Heart left ventricle (tissue), 16 donors: Measurements from ENCODE around the gene FMNL1. TPM values are rescaled to one million over a fixed set of nuclear protein-coding genes. Genes with fewer than 3 reads are reported as not detected.

Source experiments
- ATAC-seq, 4 donors: fragments of 200-7000 bp; cut with Tn5 transposase; one replicate each; pipeline ENCODE4 v1.9.1; 2020 to 2022; ENCODE audit warnings: moderate library complexity in 4 of 4, mild to moderate bottlenecking in 3 of 4, moderate number of reproducible peaks in 1 of 4
- DNase-seq, 5 donors: peaks; one replicate each; pipeline ENCODE4 v3.0.0-alpha.2; 2020
- H3K27ac ChIP-seq, 12 donors: fragments of 200-600 bp; sonication (generic) in 4 of 12; one replicate each; pipeline versions ENCODE4 v1.5.0 to v1.8.0; 2016 to 2022; ENCODE audit warnings: mild to moderate bottlenecking in 2 of 12
- H3K27me3 ChIP-seq, 9 donors: fragments of 200-600 bp; sonication (generic) in 2 of 9; one replicate each; pipeline versions ENCODE4 v1.5.1 to v1.8.0; 2016 to 2022; ENCODE audit warnings: mild to moderate bottlenecking in 3 of 9
- H3K36me3 ChIP-seq, 9 donors: fragments of 200-600 bp; sonication (generic) in 2 of 9; one replicate each; pipeline versions ENCODE4 v1.5.0 to v1.8.0; 2018 to 2022; ENCODE audit warnings: mild to moderate bottlenecking in 2 of 9
- H3K4me1 ChIP-seq, 12 donors: fragments of 200-600 bp; sonication (generic) in 4 of 12; one replicate each; pipeline versions ENCODE4 v1.5.0 to v1.8.0; 2016 to 2022; ENCODE audit warnings: mild to moderate bottlenecking in 3 of 12
- H3K4me3 ChIP-seq, 12 donors: fragments of 200-600 bp; sonication (generic) in 4 of 12; one replicate each; pipeline versions ENCODE4 v1.5.0 to v1.8.0; 2017 to 2022; ENCODE audit warnings: mild to moderate bottlenecking in 9 of 12, moderate library complexity in 4 of 12
- H3K9me3 ChIP-seq, 12 donors: fragments of 200-600 bp; sonication (generic) in 4 of 12; one replicate each; pipeline versions ENCODE4 v1.5.0 to v1.8.0; 2016 to 2022; ENCODE audit warnings: mild to moderate bottlenecking in 1 of 12
- POLR2A ChIP-seq, 2 donors: fragments of 450-650 bp; IDR thresholded peaks; one replicate each; pipeline ENCODE4 v1.6.1; 2017; ENCODE audit warnings: antibody characterized with exemption in 2 of 2, mild to moderate bottlenecking in 2 of 2, moderate library complexity in 2 of 2
- WGBS, 4 donors: extraction: QIAGEN DNeasy Blood & Tissue Kit in 2 of 4; methylation state at CpG; one replicate each; pipeline versions ENCODE4 v1.1.5 to v1.1.7; 2013 to 2018; 5-methylcytosine and 5-hydroxymethylcytosine counted together
- intact Hi-C, 10 donors: fragments of 100-400 bp; cut with DNase I; formaldehyde crosslinking; loops; one replicate each; pipeline versions ENCODE4 v1.11.1 to v1.14.2; 2022
- polyA plus RNA-seq, 2 donors: library from polyadenylated mRNA; stranded (reverse); fragments of 200-250 nt; gene quantifications; one replicate each; pipeline ENCODE4 v1.2.3, GENCODE V29; 2013
- total RNA-seq, 9 donors: library from RNA; depleted of rRNA in 2 of 9; stranded (reverse); fragments of >200 nt in 2 of 9; fragmentation: NEBNext Ultra II Directional in 3 of 9; extraction: Animal tissue kit (Norgen Biotek cat#: 25700) in 3 of 9; gene quantifications; one replicate each; pipeline versions ENCODE4 v1.1.0 to v1.2.4, GENCODE V29; 2016 to 2023
- TF ChIP-seq, protein P1 (sequence below), 12 donors: fragments of 200-600 bp; sonication (generic) in 4 of 12; IDR thresholded peaks; one replicate each; pipeline versions ENCODE4 v1.5.0 to v1.8.0; 2018 to 2022; ENCODE audit warnings: antibody characterized with exemption in 12 of 12, mild to moderate bottlenecking in 5 of 12
- donor health status: ischemic (EF 13 %, LVEDD 7.1; RV severe dilation, severe dysfunction).
- donor health status: healthy with polysubstance abuse.
- donor health status: DM: no; HTN: yes; CAD: no.
- donor health status: DM: no; HTN: no; CAD: no.
- donor health status: ischemic (EF 25% LVEDD 6.9; RV normal size, moderate dysfunction).
- donor health status: ischemic (EF 25% LVEDD 5.7; RV mildly dilated, moderate dysfunction).
- donor health status: healthy.
- donor health status: DM: yes; HTN: yes; CAD: no.
- donor health status: ischemic (EF 35%, LVEDD 5.7; RV mildly dilated, moderate dysfunction).
- donor health status: nonischemic (EF 11% LVEDD 7.7; RV severe dilation, severe dysfunction).
- donor health status: DM: yes; HTN: yes; CAD: no.
- donor health status: PGD.
- donor health status: ischemic (EF 29% LVEDD 5.4; RV normal size, mild dysfunction).
- donor health status: nonischemic (EF 23%, LVEDD 6.1; RV moderate dilation, normal function).

FMNL1 gene
- total and polyA plus RNA-seq, 11 donors = 5.4 to 52.8 (median 8.7) TPM

DNA sequence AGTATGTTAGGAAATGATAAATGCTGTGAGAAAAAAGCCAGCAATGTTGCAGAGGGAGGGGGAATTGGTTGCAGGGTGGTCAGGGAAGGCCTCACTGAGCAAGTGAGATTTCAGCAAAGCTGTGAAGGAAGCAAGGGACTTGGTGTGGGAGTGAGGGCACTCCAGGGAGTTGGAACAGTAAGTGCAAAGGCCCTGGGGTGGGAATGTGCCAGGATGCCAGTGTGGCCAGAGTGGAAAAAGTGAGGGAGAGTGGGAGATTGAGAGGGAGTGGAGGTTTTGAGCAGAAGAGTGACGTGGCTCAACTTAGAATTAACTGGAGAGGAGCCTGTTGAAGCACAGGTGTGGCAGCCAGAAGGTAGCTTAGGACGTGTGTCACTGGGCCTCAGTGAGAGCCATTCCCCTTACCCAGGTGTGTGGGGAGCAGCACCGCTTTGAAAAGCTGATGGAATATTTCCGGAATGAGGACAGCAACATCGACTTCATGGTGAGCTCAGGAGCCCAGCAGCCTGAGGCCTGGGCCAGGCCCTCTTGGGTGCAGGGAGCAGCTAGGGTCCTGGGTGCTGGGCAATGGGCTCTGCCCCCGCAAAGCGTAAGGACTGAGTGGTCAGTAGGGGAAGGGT lies 16.6 kb downstream of the FMNL1 start:
- Histone ChIP-seq H3K4me3 (no peak overlapping the region), H3K27ac (no peak overlapping the region), H3K27me3 (no peaks in the 10 kb centered on the region), H3K9me3 (no peaks in the 10 kb centered on the region), H3K4me1 (peaks cover 0 to 15% (median 2%) of the 10 kb centered on the region in 12 donors), H3K36me3 (peaks cover 0 to 92% (median 3%) of the 10 kb centered on the region in 9 donors)
- intact Hi-C loops = no loop called here
- ATAC-seq (no peak), DNase-seq (peak in 1 of 5 donors; percentile 37)
- 89 to 98% (median 94%) methylated on average over 7 of the region's 7 CpGs for WGBS, 4 donors
- no peak for TF ChIP-seq POLR2A (IDR thresholded peaks at IDR 0.05)
- TF ChIP-seq, protein P1, sequence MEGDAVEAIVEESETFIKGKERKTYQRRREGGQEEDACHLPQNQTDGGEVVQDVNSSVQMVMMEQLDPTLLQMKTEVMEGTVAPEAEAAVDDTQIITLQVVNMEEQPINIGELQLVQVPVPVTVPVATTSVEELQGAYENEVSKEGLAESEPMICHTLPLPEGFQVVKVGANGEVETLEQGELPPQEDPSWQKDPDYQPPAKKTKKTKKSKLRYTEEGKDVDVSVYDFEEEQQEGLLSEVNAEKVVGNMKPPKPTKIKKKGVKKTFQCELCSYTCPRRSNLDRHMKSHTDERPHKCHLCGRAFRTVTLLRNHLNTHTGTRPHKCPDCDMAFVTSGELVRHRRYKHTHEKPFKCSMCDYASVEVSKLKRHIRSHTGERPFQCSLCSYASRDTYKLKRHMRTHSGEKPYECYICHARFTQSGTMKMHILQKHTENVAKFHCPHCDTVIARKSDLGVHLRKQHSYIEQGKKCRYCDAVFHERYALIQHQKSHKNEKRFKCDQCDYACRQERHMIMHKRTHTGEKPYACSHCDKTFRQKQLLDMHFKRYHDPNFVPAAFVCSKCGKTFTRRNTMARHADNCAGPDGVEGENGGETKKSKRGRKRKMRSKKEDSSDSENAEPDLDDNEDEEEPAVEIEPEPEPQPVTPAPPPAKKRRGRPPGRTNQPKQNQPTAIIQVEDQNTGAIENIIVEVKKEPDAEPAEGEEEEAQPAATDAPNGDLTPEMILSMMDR (IDR thresholded peaks at IDR 0.05) = no peak

DNA sequence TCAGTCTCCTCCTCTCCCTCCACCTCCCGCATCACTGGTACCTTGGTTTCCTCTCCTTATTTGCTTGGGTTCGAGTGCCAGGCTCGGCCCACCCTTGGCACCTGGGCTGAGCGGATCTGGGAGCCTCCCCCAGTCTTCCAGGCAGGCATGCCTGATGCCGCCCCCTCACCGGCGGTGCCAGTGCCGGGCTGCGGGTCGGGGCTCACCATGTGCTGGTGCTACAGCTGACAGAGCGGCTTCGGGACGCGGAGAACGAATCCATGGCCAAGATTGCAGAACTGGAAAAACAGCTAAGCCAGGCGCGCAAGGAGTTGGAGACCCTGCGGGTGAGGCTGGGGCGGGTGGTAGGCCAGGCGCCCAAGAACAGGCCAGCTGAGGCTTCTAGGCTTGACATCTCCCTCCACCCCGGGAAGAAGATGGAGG lies 19.2 kb downstream of the FMNL1 start:
- no peak for DNase-seq
- 74 to 86% (median 80%) methylated on average over 15 to 21 of the region's 21 CpGs for WGBS, 4 donors
- Histone ChIP-seq H3K4me1 (peaks cover 0 to 11% (median 2%) of the 10 kb centered on the region in 12 donors), H3K27me3 (no peaks in the 10 kb centered on the region), H3K9me3 (no peaks in the 10 kb centered on the region), H3K4me3 (peak overlapping the region in 4 of 12 donors; percentile 26 to 39 (median 38)), H3K27ac (no peak overlapping the region), H3K36me3 (peaks cover 0 to 97% (median 11%) of the 10 kb centered on the region in 9 donors)
- intact Hi-C loops = no loop called here
- no peak for TF ChIP-seq POLR2A (IDR thresholded peaks at IDR 0.05)
- TF ChIP-seq, protein P1 (IDR thresholded peaks at IDR 0.05) = no peak
- no peak for ATAC-seq

DNA sequence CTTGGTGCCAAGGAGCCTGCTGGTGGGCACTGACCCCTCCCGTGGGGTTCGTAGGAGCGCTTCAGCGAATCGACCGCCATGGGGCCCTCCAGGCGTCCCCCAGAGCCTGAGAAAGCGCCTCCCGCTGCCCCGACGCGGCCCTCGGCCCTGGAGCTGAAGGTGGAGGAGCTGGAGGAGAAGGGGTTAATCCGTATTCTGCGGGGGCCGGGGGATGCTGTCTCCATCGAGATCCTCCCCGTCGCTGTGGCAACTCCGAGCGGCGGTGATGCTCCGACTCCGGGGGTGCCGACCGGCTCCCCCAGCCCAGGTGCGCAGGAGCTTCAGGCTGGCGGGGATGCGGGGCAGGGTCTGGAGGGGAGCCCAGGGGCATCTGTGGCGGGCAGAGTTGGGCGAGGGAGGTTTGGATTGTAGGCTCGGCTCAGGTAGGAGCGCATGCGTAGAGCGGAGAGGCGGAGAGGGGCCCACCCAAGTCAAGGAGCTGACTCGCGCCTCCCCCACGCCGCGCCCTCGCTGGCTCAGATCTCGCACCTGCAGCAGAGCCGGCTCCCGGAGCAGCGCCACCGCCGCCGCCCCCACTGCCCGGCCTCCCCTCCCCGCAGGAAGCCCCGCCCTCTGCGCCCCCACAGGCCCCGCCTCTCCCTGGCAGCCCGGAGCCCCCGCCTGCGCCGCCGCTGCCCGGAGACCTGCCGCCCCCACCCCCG lies 19.8 kb downstream of the FMNL1 start:
- peaks cover 0 to 97% (median 11%) of the 10 kb centered on the region in 9 donors for H3K36me3 ChIP-seq

DNA sequence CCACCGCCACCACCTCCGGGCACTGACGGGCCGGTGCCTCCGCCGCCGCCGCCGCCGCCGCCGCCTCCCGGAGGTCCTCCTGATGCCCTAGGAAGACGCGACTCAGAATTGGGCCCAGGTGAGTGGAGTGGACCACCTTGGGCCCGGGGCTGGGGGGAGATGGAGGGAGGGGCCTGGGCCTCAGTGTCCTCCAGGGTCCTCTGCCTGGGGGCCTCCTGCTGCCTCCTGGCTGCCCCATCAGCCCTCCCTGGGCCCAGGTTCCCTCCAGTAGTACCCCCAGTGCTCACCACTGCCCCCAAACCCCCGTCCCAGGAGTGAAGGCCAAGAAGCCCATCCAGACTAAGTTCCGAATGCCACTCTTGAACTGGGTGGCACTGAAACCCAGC lies 20.3 kb downstream of the FMNL1 start:
- no peak for TF ChIP-seq POLR2A (IDR thresholded peaks at IDR 0.05)
- TF ChIP-seq, protein P1 (IDR thresholded peaks at IDR 0.05) = no peak
- no peak for ATAC-seq
- H3K36me3 ChIP-seq = peaks cover 0 to 96% (median 11%) of the 10 kb centered on the region in 9 donors
- no peak for DNase-seq
- H3K4me1 ChIP-seq = peaks cover 0 to 19% (median 9%) of the 10 kb centered on the region in 12 donors
- H3K9me3 ChIP-seq = no peaks in the 10 kb centered on the region
- H3K27ac ChIP-seq = no peak overlapping the region
- intact Hi-C loops = no loop called here
- no peaks in the 10 kb centered on the region for H3K27me3 ChIP-seq
- H3K4me3 ChIP-seq = peak overlapping the region in 4 of 12 donors; percentile 33 to 39 (median 38)
- 45 to 65% (median 61%) methylated on average over 12 to 18 of the region's 18 CpGs for WGBS, 4 donors

More for the DNA sequence above, 19.8 kb downstream of the FMNL1 start:
- Histone ChIP-seq H3K27me3 (no peaks in the 10 kb centered on the region), H3K27ac (no peak overlapping the region), H3K4me3 (peak overlapping the region in 9 of 12 donors; percentile 13 to 45 (median 37)), H3K9me3 (no peaks in the 10 kb centered on the region), H3K4me1 (peaks cover 0 to 14% (median 4%) of the 10 kb centered on the region in 12 donors)
- peak in 2 of 4 donors; percentile 4 to 9 for ATAC-seq
- DNase-seq = peak in 1 of 5 donors; percentile 35
- WGBS, 4 donors = 27 to 52% (median 44%) methylated on average over 15 to 62 of the region's 62 CpGs
- intact Hi-C loops = no loop called here
- TF ChIP-seq, protein P1 (IDR thresholded peaks at IDR 0.05) = no peak
- TF ChIP-seq POLR2A (IDR thresholded peaks at IDR 0.05) = no peak
